GM12878 (cell line): Measurements from ENCODE around the gene CAPN14. TPM values are rescaled to one million over a fixed set of nuclear protein-coding genes. Genes with fewer than 3 reads are reported as not detected.

Experiments used
- ATAC-seq: fragments of 200-7000 bp; cut with Tn5 transposase; 3 replicates; pipeline ENCODE4 v1.9.1; 2020; ENCODE audit warnings: mild to moderate bottlenecking, moderate library complexity
- BruUV-seq: library from RNA; stranded (reverse); fragments of 400-500 nt; replicated peaks from 2 replicates; lab custom pipeline; 2021; lab: Mats Ljungman, UMichigan
- CTCF ChIA-PET: fragments of 300-600 bp; sonication (Branson Sonifier 250); formaldehyde crosslinking; extraction: SDS; loops from one replicate; lab custom pipeline; 2021; ENCODE audit warnings: inconsistent platforms; lab: Yijun Ruan, JAX
- POLR2A ChIA-PET: fragments of 350-600 bp; formaldehyde crosslinking; extraction: SDS; loops from one replicate; lab custom pipeline; 2021; ENCODE audit warnings: inconsistent platforms; lab: Charles Lee
- RAD21 ChIA-PET: fragments of 300-600 bp; sonication (Branson Sonifier 250); formaldehyde crosslinking; loops from one replicate; lab custom pipeline; 2023; ENCODE audit warnings: antibody characterized with exemption; ENCODE audit not compliant: unreplicated experiment; lab: Charles Lee
- SMC1A ChIA-PET: fragments of 300-600 bp; sonication (Branson Sonifier 250); formaldehyde crosslinking; loops from one replicate; lab custom pipeline; 2023; ENCODE audit not compliant: unreplicated experiment, uncharacterized antibody; lab: Charles Lee
- DNase-seq: peaks from one replicate; pipeline ENCODE4 v3.0.0-alpha.2; 2011; ENCODE audit warnings: low read depth, low spot score
- FAIRE-seq: peaks from 3 replicates; lab custom pipeline; 2011; peaks lifted over from hg19 to GRCh38; lab: Jason Lieb, UNC
- H2AFZ ChIP-seq: 2 replicates; pipeline ENCODE4 v1.6.0; 2011; ENCODE audit warnings: low read depth, low read length, control low read depth; ENCODE audit not compliant: control insufficient read depth
- H3K27ac ChIP-seq: 2 replicates; pipeline ENCODE4 v1.5.1; 2011; ENCODE audit warnings: control low read depth; ENCODE audit not compliant: control insufficient read depth, insufficient read depth
- H3K27me3 ChIP-seq, 2 experiments: replicated peaks in 1 of 2; 2 replicates each; pipeline versions ENCODE4 v1.6.0 to v1.6.1; 2011; ENCODE audit warnings: low read length in 1 of 2; ENCODE audit not compliant: control insufficient read depth in 2 of 2, insufficient read depth in 2 of 2
- H3K36me3 ChIP-seq, 2 experiments: 2 replicates each; pipeline ENCODE4 v1.5.1; 2011; ENCODE audit warnings: low read length in 1 of 2; ENCODE audit not compliant: control insufficient read depth in 2 of 2, insufficient read depth in 2 of 2
- H3K4me1 ChIP-seq: 2 replicates; pipeline ENCODE4 v1.6.1; 2011; ENCODE audit warnings: mild to moderate bottlenecking, low read length, moderate library complexity, mixed read lengths; ENCODE audit not compliant: control insufficient read depth, insufficient read depth
- H3K4me2 ChIP-seq: 2 replicates; pipeline ENCODE4 v1.6.0; 2011; ENCODE audit warnings: control low read depth; ENCODE audit not compliant: control insufficient read depth, insufficient read depth
- H3K4me3 ChIP-seq: fragments of 200-600 bp; sonication (generic); 2 replicates; pipeline ENCODE4 v1.5.1; 2016
- H3K79me2 ChIP-seq: 2 replicates; pipeline ENCODE4 v1.6.0; 2011; ENCODE audit warnings: low read length; ENCODE audit not compliant: control insufficient read depth, insufficient read depth
- H3K9ac ChIP-seq: 2 replicates; pipeline ENCODE4 v1.8.0; 2011; ENCODE audit warnings: low read length, control low read depth, mixed read lengths; ENCODE audit not compliant: control insufficient read depth, insufficient read depth
- H3K9me3 ChIP-seq: replicated peaks from 3 replicates; pipeline ENCODE4 v1.5.1; 2011; ENCODE audit warnings: mild to moderate bottlenecking, low read length; ENCODE audit not compliant: control insufficient read depth, insufficient read depth
- H4K20me1 ChIP-seq: 2 replicates; pipeline ENCODE4 v1.6.0; 2011; ENCODE audit not compliant: control insufficient read depth, insufficient read depth
- ATF7 ChIP-seq: fragments of 450-650 bp; IDR thresholded peaks from 2 replicates; pipeline ENCODE4 v1.6.1; 2016; ENCODE audit warnings: low read depth, mild to moderate bottlenecking
- BCL11A ChIP-seq: IDR thresholded peaks from 2 replicates; pipeline ENCODE4 v1.6.1; 2011; ENCODE audit warnings: low read depth, low read length
- BRCA1 ChIP-seq: IDR thresholded peaks from 2 replicates; pipeline ENCODE4 v1.6.1; 2011; ENCODE audit warnings: low read depth, low read length, improper control_type of control experiment
- CEBPZ ChIP-seq: fragments of 150-350 bp; IDR thresholded peaks from 2 replicates; pipeline ENCODE4 v1.6.1; 2016; ENCODE audit warnings: low read depth, low read length
- CHD2 ChIP-seq: IDR thresholded peaks from 2 replicates; pipeline ENCODE4 v1.6.1; 2011; ENCODE audit warnings: low read depth, low read length, improper control_type of control experiment, borderline replicate concordance
- FOXM1 ChIP-seq: IDR thresholded peaks from 2 replicates; pipeline ENCODE4 v1.6.1; 2012; ENCODE audit warnings: low read depth, mild to moderate bottlenecking, inconsistent platforms, low read length, moderate library complexity
- GATAD2B ChIP-seq: fragments of 450-650 bp; conservative IDR thresholded peaks from 2 replicates; pipeline ENCODE4 v1.6.1; 2017; ENCODE audit warnings: low read depth, mild to moderate bottlenecking, moderate library complexity
- HCFC1 ChIP-seq: fragments of 150-350 bp; IDR thresholded peaks from 2 replicates; pipeline ENCODE4 v1.6.1; 2014; ENCODE audit warnings: low read length
- HDGF ChIP-seq: fragments of 450-650 bp; IDR thresholded peaks from 2 replicates; pipeline ENCODE4 v1.6.1; 2016; ENCODE audit warnings: antibody characterized with exemption
- MYB ChIP-seq: fragments of 150-350 bp; IDR thresholded peaks from 2 replicates; pipeline ENCODE4 v1.6.1; 2014; ENCODE audit warnings: mild to moderate bottlenecking, low read depth, low read length, borderline replicate concordance
- NRF1 ChIP-seq: conservative IDR thresholded peaks from 2 replicates; pipeline ENCODE4 v1.6.1; 2011; ENCODE audit warnings: mild to moderate bottlenecking, low read depth, low read length, improper control_type of control experiment
- SIX5 ChIP-seq: IDR thresholded peaks from 2 replicates; pipeline ENCODE4 v1.6.1; 2011; ENCODE audit warnings: mild to moderate bottlenecking, low read depth, low read length, moderate library complexity; ENCODE audit not compliant: severe bottlenecking
- SMAD5 ChIP-seq: IDR thresholded peaks from 2 replicates; pipeline ENCODE4 v1.6.1; 2016; ENCODE audit warnings: antibody characterized with exemption, low read depth
- SREBF2 ChIP-seq: IDR thresholded peaks from 2 replicates; pipeline ENCODE4 v1.6.1; 2012; ENCODE audit warnings: mild to moderate bottlenecking, low read length
- SUZ12 ChIP-seq: fragments of 200-600 bp; sonication (generic); IDR thresholded peaks from one replicate; pipeline ENCODE4 v1.6.1; 2018; ENCODE audit warnings: antibody characterized with exemption, mild to moderate bottlenecking; ENCODE audit not compliant: unreplicated experiment
- TCF12 ChIP-seq: IDR thresholded peaks from 2 replicates; pipeline ENCODE4 v1.6.1; 2011; ENCODE audit warnings: low read depth, mild to moderate bottlenecking, low read length
- ZNF217 ChIP-seq: fragments of 450-650 bp; IDR thresholded peaks from 2 replicates; pipeline ENCODE4 v1.6.1; 2017; ENCODE audit warnings: antibody characterized with exemption, mild to moderate bottlenecking
- ZNF24 ChIP-seq: fragments of 450-650 bp; IDR thresholded peaks from 2 replicates; pipeline ENCODE4 v1.6.1; 2017; ENCODE audit warnings: antibody characterized with exemption, mild to moderate bottlenecking
- WGBS: methylation state at CpG from one replicate; pipeline ENCODE4 v1.1.6; 2016; ENCODE audit warnings: low lambda C conversion rate; ENCODE audit not compliant: insufficient replicate concordance, insufficient coverage; ENCODE audit errors: missing lambda C conversion rate; 5-methylcytosine and 5-hydroxymethylcytosine counted together
- in situ Hi-C: fragments of 300-500 bp; cut with MboI; formaldehyde crosslinking; loops from 9 replicates; pipeline ENCODE4 v1.14.3; 2018; ENCODE audit warnings: mixed read lengths
- intact Hi-C: fragments of 100-400 bp; cut with micrococcal nuclease; formaldehyde crosslinking; loops from one replicate; pipeline ENCODE4 v1.14.2; 2022; ENCODE audit not compliant: unreplicated experiment
- polyA plus RNA-seq, 11 experiments: library from polyadenylated mRNA; depleted of rRNA in 4 of 11; unstranded in 6 of 11; stranded (reverse) in 5 of 11; fragments of >200 nt; fragmentation: Nextera tagmentation in 4 of 11; fragmentation: Illumina TruSeq in 1 of 11; extraction: Ambion mirVana in 4 of 11; extraction: Trizol in 1 of 11; gene quantifications; 1 replicate in 1 of 11; 2 replicates in 10 of 11; pipeline versions ENCODE4 v1.2.1 to v1.2.3, GENCODE V29; 2011 to 2016; ENCODE audit warnings: inconsistent platforms in 2 of 11, missing spikeins in 2 of 11, low read depth in 1 of 11
- total RNA-seq, 4 experiments: library from RNA; depleted of rRNA in 3 of 4; stranded (reverse); fragments of >200 nt in 3 of 4; fragmentation: Illumina TruSeq in 1 of 4; extraction: Trizol in 1 of 4; gene quantifications; 2 replicates each; pipeline versions ENCODE4 v1.2.1 to v1.2.3, GENCODE V29; 2013 to 2021
- TF ChIP-seq, protein P1 (sequence below): IDR thresholded peaks from 2 replicates; pipeline ENCODE4 v1.6.1; 2012; ENCODE audit warnings: low read length, inconsistent platforms

CAPN14 gene
- total and polyA plus RNA-seq, 10 of the 15 experiments (the other 5 are each of a cell fraction or from before 2014, with no cell fraction given): 0.08 to 1.5 (median 1.1) TPM

DNA sequence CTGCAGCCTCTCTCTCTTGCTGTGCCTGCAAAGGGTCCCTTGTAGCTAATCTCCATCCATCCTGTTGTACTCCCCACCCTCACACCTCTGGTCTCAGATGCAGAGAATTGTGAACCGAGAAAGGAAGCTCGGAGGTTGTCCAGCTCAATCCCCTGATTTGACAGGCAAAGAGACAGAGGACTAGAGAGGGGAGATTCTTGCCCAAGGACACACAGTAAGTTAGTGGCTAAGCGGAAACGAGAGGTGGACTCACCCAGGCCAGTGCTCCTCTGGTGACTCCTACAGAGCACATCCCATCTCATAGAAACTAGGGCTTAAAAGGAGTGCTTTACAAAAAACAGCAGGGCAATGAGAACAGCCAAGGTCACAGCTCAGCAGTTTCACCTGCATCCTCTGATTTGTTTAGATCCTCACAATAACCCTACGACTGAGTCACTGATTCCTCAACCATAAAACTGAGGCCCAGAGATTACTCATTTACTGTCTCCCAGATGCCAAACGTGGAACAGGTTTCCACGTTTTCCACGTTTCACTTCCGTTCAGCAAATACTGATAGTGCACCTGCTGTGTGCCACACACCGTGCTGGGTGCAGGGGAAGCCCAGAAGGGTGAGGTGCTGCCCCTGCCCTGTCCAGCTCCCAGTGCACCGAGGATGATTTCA is 38.7 kb upstream of the CAPN14 start:
- WGBS: under 1% methylated on average over 11 of the region's 11 CpGs
- CTCF ChIA-PET: interaction anchor here (0.6 to 9.5 kb wide), 12 partner anchors 15 to 544 kb away, joined by 3 to 68 read pairs (median 6); partner anchors contain the start of gene EHD3
- in situ Hi-C loops (no loop called here), intact Hi-C loops (loop anchor here (1.0 to 5.0 kb wide), 4 partner anchors 37 to 84 kb away; no protein-coding TSS in a partner anchor)
- Histone ChIP-seq H3K27me3 (no peaks in the 10 kb centered on the region), H3K79me2 (no peaks in the 10 kb centered on the region), H4K20me1 (no peaks in the 10 kb centered on the region; the same call in 1 of the 2 replicates), H3K4me3 (no peak overlapping the region), H3K9me3 (no peaks in the 10 kb centered on the region; the same call in 2 of the 3 replicates), H3K9ac (no peak overlapping the region), H3K4me2 (peak overlapping the region; percentile 65), H2AFZ (no peak overlapping the region), H3K27ac (peak overlapping the region; percentile 27), H3K4me1 (peaks cover 77% of the 10 kb centered on the region), H3K36me3 (no peaks in the 10 kb centered on the region; a peak in 1 of 4 replicates)
- ATAC-seq (peak; percentile 60), FAIRE-seq (peak; percentile 87), DNase-seq (peak; percentile 72)
- no TSS peak for BruUV-seq
- POLR2A ChIA-PET: interaction anchor here (0.5 to 1.8 kb wide), 7 partner anchors 10 to 1109 kb away, joined by 3 to 7 read pairs (median 4); partner anchors contain the start of gene YPEL5
- RAD21 ChIA-PET: interaction anchor here (0.7 to 5.7 kb wide), 12 partner anchors 14 to 85 kb away, joined by 3 to 35 read pairs (median 8); partner anchors contain the start of genes CAPN14 and EHD3
- SMC1A ChIA-PET: interaction anchor here (0.7 to 4.3 kb wide), 17 partner anchors 13 to 126 kb away, joined by 3 to 30 read pairs (median 6); partner anchors contain the start of genes CAPN14, EHD3 and GALNT14
- TF ChIP-seq NRF1 (no peak), FOXM1 (peak; percentile 90; the same call in 1 of the 2 replicates), ZNF217 (no peak), CEBPZ (no peak), BRCA1 (no peak), ATF7 (0 out of 2 replicates have a peak, but pooled peaks have one; percentile 12), GATAD2B (no peak), SUZ12 (no peak), MYB (no peak), HCFC1 (no peak), SMAD5 (no peak), TCF12 (peak; percentile 90), BCL11A (peak; percentile 83; the same call in 1 of the 2 replicates), ZNF24 (no peak), HDGF (no peak), CHD2 (0 out of 2 replicates have a peak, but pooled peaks have one; percentile 15), SIX5 (no peak), SREBF2 (no peak)
- TF ChIP-seq, protein P1, sequence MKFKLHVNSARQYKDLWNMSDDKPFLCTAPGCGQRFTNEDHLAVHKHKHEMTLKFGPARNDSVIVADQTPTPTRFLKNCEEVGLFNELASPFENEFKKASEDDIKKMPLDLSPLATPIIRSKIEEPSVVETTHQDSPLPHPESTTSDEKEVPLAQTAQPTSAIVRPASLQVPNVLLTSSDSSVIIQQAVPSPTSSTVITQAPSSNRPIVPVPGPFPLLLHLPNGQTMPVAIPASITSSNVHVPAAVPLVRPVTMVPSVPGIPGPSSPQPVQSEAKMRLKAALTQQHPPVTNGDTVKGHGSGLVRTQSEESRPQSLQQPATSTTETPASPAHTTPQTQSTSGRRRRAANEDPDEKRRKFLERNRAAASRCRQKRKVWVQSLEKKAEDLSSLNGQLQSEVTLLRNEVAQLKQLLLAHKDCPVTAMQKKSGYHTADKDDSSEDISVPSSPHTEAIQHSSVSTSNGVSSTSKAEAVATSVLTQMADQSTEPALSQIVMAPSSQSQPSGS: peak; percentile 84; the same call in 1 of the 2 replicates
